Measurements from ENCODE around the gene RARS2. TPM values are rescaled to one million over a fixed set of nuclear protein-coding genes. Genes with fewer than 3 reads are reported as not detected.

Gene RARS2
- total RNA-seq (2022; extraction: Qiagen RNA extraction; ENCODE audit: low read depth), result 18.8 to 23.1 TPM (median 21.2 TPM) in 5 replicates

GRCh38 chr6:87589693-87590416 is at the start of gene RARS2, which contains the start of gene ORC3:
Gene RARS2, minus strand, starts transcription at chr6:87589987. Its CDS starts 30 bp downstream, at chr6:87589957.
Gene ORC3, plus strand, starts transcription at chr6:87590135. Its CDS starts 34 bp downstream, at chr6:87590169.

GRCh38 chr6:87472525-87473418 is 117.0 kb downstream of the RARS2 start, which contains the start of gene SLC35A1:
Gene SLC35A1, plus strand, starts transcription at chr6:87472974. Its CDS starts 30 bp downstream, at chr6:87473004.

Other genes with a start within 250 kb of the RARS2 start
- gene C6orf163, start 245.2 kb downstream of the RARS2 start, total RNA-seq (2022; extraction: Qiagen RNA extraction; ENCODE audit: low read depth), result 0.15 to 0.19 TPM (median 0.17 TPM) in 3 of 5 replicates, not detected in the others
- 0.47 to 0.93 TPM (median 0.56 TPM) in 5 replicates for gene CFAP206, start 182.0 kb downstream of the RARS2 start, total RNA-seq (2022; extraction: Qiagen RNA extraction; ENCODE audit: low read depth)
- gene SLC35A1, start 117.0 kb downstream of the RARS2 start, total RNA-seq (2022; extraction: Qiagen RNA extraction; ENCODE audit: low read depth), result 7.2 to 12.5 TPM (median 10.8 TPM) in 5 replicates
- 16.4 to 19.6 TPM (median 18.9 TPM) in 5 replicates for gene ORC3, start 148 bp upstream of the RARS2 start, total RNA-seq (2022; extraction: Qiagen RNA extraction; ENCODE audit: low read depth)
- gene AKIRIN2, start 112.2 kb upstream of the RARS2 start, total RNA-seq (2022; extraction: Qiagen RNA extraction; ENCODE audit: low read depth), result 30.9 to 50.1 TPM (median 46.0 TPM) in 5 replicates